Left renal pelvis (tissue), 4 donors: Measurements from ENCODE around the gene GAK. TPM values are rescaled to one million over a fixed set of nuclear protein-coding genes. Genes with fewer than 3 reads are reported as not detected.
"Not testable (repeated sequence)": the region's sequence is repeated elsewhere in the genome, so short reads cannot be mapped to it uniquely, and the experiment has no call there.

Experiments
- DNase-seq, 4 donors: peaks; one replicate each; pipeline ENCODE4 v3.0.0-alpha.2; 2013; ENCODE audit warnings: low read depth in 4 of 4, low spot score in 3 of 4
- polyA plus RNA-seq, 4 donors: library from polyadenylated mRNA; unstranded; fragments of 120-200 nt; gene quantifications; one replicate each; pipeline ENCODE4 v1.2.1, GENCODE V29; 2013; ENCODE audit not compliant: insufficient read length in 4 of 4

GAK gene
- polyA plus RNA-seq, 4 donors, result 51.8 to 82.9 (median 61.0) TPM

DNA sequence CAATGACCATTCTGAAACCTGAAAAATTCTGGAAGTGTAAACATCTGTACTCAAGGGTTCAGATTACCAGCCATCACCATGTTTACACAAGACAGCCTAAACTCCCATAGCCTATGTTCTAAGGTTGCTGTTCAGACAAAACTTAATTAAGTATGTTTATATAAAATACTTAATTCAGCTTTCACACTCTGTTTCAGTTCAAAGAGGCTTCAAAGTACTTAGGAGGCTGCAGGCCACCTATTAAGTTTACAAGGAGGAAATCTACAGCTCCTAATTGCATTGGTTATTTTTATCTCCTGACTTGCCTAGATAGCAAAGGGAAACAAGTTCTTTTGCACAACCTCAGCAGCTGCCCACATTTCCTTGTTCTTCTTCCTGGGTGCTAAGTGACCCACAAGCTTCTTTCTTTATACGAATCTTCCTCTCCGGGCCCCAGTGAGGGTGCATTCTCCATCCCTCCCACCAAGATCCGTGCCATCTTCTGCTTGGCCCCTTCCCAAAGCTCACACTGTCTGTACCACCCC lies 2.0 kb downstream of the GAK start:
- DNase-seq, result no peak

- no peak for DNase-seq
These were observed 2.9 kb downstream of the GAK start for GRCh38 chr4:929096-929765.

DNA sequence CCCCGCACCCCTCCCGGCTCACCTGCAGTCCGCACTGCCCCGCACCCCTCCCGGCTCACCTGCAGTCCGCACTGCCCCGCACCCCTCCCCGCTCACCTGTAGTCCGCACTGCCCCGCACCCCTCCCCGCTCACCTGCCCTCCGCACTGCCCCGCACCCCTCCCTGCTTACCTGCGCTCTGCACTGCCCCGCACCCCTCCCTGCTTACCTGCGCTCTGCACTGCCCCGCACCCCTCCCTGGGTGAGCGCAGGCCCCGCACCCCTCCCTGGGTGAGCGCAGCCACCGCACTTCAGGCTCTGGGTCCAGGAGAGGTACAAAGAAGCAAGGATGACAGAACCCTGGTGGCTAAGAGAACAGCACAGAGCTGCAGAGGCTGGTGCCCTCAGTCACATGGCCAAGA lies 4.5 kb downstream of the GAK start:
- DNase-seq, result not testable (repeated sequence)

GRCh38 chr4:926538-926937 lies 5.6 kb downstream of the GAK start:
- DNase-seq, result no peak

- DNase-seq, result no peak
These were observed 6.2 kb downstream of the GAK start for GRCh38 chr4:925771-926500.

DNA sequence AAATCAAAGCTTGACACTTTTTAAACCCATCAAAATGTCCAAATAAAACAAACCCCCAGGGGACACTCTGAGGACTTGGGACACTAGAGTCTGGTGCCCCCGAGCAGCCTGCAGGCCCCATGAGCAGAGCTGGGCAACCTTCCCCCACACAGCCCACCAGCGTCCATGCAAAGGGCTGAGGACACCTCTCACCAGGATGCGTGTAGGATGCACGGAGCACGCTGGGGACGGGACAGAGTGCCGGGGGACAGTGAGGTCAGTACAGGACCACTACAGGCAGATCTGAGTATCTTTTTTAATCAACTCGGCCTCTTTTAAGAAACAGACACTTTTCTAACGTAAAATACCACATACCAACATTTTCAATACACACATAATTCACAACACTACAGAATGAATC lies 6.9 kb downstream of the GAK start:
- no peak for DNase-seq

DNA sequence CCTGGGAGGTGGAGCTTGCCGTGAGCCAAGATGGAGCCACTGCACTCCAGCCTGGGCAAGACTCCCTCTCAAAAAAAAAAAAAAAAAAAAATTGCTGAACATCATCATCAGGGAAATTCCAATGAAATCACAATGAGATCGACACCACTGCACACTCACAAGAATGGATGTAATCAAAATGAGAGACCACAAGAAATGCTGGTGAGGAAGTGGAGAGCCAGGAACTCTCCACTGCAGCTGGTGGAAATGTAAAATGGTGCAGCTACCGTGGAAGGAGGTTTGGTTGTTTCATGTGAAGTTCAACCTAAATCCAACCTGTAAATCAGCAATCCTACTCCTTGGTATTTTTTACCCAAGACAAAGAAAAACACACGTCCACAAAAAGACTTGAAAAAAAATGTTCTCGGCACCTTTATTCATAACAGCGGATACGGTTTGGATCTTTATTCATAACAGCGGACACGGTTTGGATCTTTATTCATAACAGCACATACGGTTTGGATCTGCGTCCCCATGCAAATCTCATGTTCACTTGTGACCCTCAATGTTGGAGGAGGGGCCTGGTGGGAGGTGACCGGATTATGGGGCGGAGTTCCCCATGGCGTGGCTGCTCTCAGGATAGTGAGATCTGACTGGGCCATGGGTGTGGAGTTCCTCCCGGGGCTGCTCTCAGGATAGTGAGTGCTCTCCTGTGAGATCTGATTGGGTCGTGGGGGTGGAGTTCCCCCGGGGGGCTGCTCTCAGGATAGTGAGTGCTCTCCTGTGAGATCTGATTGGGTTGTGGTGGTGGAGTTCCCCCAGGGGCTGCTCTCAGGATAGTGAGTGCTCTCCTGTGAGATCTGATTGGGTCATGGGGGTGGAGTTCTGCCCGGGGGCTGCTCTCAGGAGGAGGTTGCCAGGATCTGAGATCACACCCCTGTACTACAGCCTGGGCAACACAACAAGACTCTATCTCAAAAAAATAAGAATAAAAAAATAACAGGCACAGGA lies 7.7 kb downstream of the GAK start:
- DNase-seq, result no peak

- DNase-seq, result no peak
These were observed 10.2 kb downstream of the GAK start for GRCh38 chr4:921830-922331.

- DNase-seq, result not testable (repeated sequence)
These were observed 13.0 kb downstream of the GAK start for GRCh38 chr4:919004-919680.

- DNase-seq, result not testable (repeated sequence)
These were observed 13.5 kb downstream of the GAK start for GRCh38 chr4:918591-918990.

- no peak for DNase-seq
These were observed 14.1 kb downstream of the GAK start for GRCh38 chr4:917992-918391.

GRCh38 chr4:917466-917865 lies 14.7 kb downstream of the GAK start:
- no peak for DNase-seq

- no peak for DNase-seq
These were observed 16.5 kb downstream of the GAK start for GRCh38 chr4:915595-915994.

DNA sequence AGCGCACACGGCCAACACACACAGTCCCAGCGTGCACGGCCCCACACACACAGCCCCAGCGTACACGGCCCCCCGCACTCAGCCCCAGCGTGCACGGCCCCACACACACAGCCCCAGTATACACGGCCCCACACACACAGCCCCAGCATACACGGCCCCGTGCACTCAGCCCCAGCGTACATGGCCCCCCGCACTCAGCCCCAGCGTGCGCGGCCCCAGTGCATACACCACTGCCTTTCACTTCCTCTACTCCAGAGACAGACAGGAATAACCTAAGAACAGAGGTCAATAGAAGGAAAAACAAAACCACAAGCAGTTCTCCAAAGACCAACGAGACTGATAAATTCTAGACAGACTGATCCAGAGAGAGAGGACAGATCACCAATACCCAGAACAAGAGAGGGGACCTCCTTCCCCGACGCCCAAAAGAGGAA lies 17.1 kb downstream of the GAK start:
- DNase-seq, result no peak

DNA sequence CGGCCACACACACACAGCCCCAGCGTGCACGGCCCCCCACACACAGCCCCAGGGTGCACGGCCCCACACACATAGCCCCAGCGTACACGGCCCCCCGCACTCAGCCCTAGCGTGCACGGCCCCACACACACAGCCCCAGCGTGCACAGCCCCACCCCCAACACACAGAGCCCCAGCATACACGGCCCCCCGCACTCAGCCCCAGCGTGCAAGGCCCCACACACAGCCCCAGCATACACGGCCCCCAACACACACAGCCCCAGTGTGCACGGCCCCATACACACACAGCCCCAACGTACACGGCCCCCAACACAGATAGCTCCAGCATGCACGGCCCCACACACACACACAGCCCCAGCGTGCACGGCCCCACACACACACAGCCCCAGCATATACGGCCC lies 17.6 kb downstream of the GAK start:
- no peak for DNase-seq

- DNase-seq, result no peak
These were observed 18.9 kb downstream of the GAK start for GRCh38 chr4:913280-913618.

GRCh38 chr4:912548-913279 lies 19.4 kb downstream of the GAK start:
- no peak for DNase-seq

DNA sequence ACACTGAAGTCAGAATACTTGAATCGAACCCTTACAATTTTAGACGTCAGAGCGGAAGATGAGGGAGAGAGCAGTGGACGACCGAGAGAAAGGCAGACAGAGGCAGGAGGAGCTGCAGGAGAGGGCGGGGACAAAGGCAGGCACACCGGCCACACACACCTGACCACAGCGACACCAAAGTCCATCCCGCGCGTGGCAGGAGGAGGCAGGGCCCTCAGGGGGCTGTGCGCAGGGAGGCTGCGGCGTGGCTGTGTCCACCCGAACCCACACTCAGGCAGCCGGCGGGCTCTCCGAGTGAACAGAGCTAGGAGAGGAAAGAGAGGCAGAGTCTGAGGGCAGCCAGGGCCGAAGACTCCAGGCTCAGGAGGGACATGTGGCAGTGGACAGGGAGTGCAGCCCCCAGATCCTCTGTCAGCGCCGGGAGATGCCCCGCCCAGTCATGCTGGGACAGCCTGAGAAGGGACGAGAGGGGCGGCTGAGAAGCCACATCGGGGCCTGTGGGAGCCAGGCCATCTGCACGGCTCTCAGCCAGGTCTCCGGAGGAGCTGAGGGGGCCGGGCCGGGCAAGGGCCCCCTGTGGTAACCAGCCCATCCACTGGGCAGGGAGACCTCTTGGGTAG lies 20.1 kb downstream of the GAK start:
- no peak for DNase-seq

- DNase-seq, result no peak
These were observed 20.8 kb downstream of the GAK start for GRCh38 chr4:911221-911751.
